Natural killer cell (primary cell): Measurements from ENCODE around the gene FAM228A. TPM values are rescaled to one million over a fixed set of nuclear protein-coding genes. Genes with fewer than 3 reads are reported as not detected.

Experiments used
- ATAC-seq, 3 donors: fragments of 150-1000 bp in 2 of 3; fragments of 200-7000 bp in 1 of 3; cut with Tn5 transposase; 1 replicate in 1 of 3; 2 replicates in 2 of 3; pipeline ENCODE4 v1.10.0; 2021; ENCODE audit warnings: mild to moderate bottlenecking in 2 of 3, moderate library complexity in 2 of 3
- DNase-seq, 2 donors: peaks; one replicate each; pipeline versions ENCODE4 v3.0.0 to v3.0.0-alpha.2; 2013 to 2021; ENCODE audit warnings: mixed read lengths in 1 of 2
- H3K27ac ChIP-seq: one replicate; pipeline ENCODE4 v1.5.1; 2013; ENCODE audit warnings: mild to moderate bottlenecking, low read length
- H3K27me3 ChIP-seq: one replicate; pipeline ENCODE4 v1.6.1; 2013; ENCODE audit warnings: low read length; ENCODE audit not compliant: control insufficient read depth, insufficient read depth
- H3K36me3 ChIP-seq: one replicate; pipeline ENCODE4 v1.6.1; 2013; ENCODE audit warnings: low read length; ENCODE audit not compliant: control insufficient read depth, insufficient read depth
- H3K4me1 ChIP-seq: one replicate; pipeline ENCODE4 v1.6.1; 2013; ENCODE audit warnings: low read length; ENCODE audit not compliant: control insufficient read depth, insufficient read depth
- H3K4me3 ChIP-seq: one replicate; pipeline ENCODE4 v1.5.1; 2013; ENCODE audit warnings: low read length
- H3K9me3 ChIP-seq: one replicate; pipeline ENCODE4 v1.6.1; 2013; ENCODE audit warnings: low read length; ENCODE audit not compliant: control insufficient read depth, insufficient read depth
- H3K27ac Mint-ChIP-seq, 2 donors: one replicate each; pipeline ENCODE4 v1.8.0; 2022; ENCODE audit warnings: mild to moderate bottlenecking in 2 of 2, mixed read lengths in 2 of 2, moderate library complexity in 1 of 2
- H3K27me3 Mint-ChIP-seq, 2 donors: one replicate each; pipeline ENCODE4 v1.8.0; 2022; ENCODE audit warnings: low read depth in 2 of 2, mixed read lengths in 2 of 2
- H3K36me3 Mint-ChIP-seq: one replicate; pipeline ENCODE4 v1.8.0; 2022; ENCODE audit warnings: mixed read lengths
- H3K4me1 Mint-ChIP-seq, 2 donors: one replicate each; pipeline ENCODE4 v1.8.0; 2022; ENCODE audit warnings: mixed read lengths in 2 of 2
- H3K4me3 Mint-ChIP-seq: one replicate; pipeline ENCODE4 v1.8.0; 2022; ENCODE audit warnings: mild to moderate bottlenecking, moderate library complexity, mixed read lengths
- H3K9me3 Mint-ChIP-seq, 2 donors: one replicate each; pipeline ENCODE4 v1.8.0; 2022; ENCODE audit warnings: mixed read lengths in 2 of 2
- CTCF ChIP-seq: fragments of 200-600 bp; IDR thresholded peaks from one replicate; pipeline ENCODE4 v1.8.0; 2022; ENCODE audit warnings: antibody characterized with exemption
- WGBS: methylation state at CpG from one replicate; pipeline ENCODE4 v1.1.7; 2013; ENCODE audit warnings: missing lambda C conversion rate; ENCODE audit not compliant: insufficient coverage; 5-methylcytosine and 5-hydroxymethylcytosine counted together
- intact Hi-C: fragments of 100-400 bp; cut with micrococcal nuclease; formaldehyde crosslinking; loops from one replicate; pipeline ENCODE4 v1.14.2; 2022
- total RNA-seq, 4 donors: library from RNA; stranded (reverse); fragments of 120-200 nt in 1 of 4; gene quantifications; one replicate each; pipeline versions ENCODE4 v1.2.3 to v1.2.4, GENCODE V29; 2013 to 2022

The FAM228A gene
- total RNA-seq, 3 donors from 2014 or later (not counting 1 experiment from before 2014, with no cell fraction given): 0.34 to 0.82 TPM; not detected in 1

GRCh38 chr2:24147364-24147763 is 27.5 kb upstream of the FAM228A start:
- no peak for TF ChIP-seq CTCF
- no peaks in the 10 kb centered on the region for H3K27me3 ChIP-seq
- Mint-ChIP-seq H3K27ac (no peak overlapping the region), H3K4me1 (no peaks in the 10 kb centered on the region), H3K9me3 (peaks cover 0 to 8% of the 10 kb centered on the region in 2 donors), H3K36me3 (peaks cover 29% of the 10 kb centered on the region), H3K4me3 (no peak overlapping the region), H3K27me3 (no peaks in the 10 kb centered on the region)
- H3K9me3 ChIP-seq: peaks cover 5% of the 10 kb centered on the region
- H3K36me3 ChIP-seq: no peaks in the 10 kb centered on the region
- intact Hi-C loops: no loop called here
- ATAC-seq (no peak), DNase-seq (no peak)
- H3K4me3 ChIP-seq: no peak overlapping the region
- no peaks in the 10 kb centered on the region for H3K4me1 ChIP-seq
- no peak overlapping the region for H3K27ac ChIP-seq

- intact Hi-C loops: no loop called here
Observed at GRCh38 chr2:24152413-24153197, 22.2 kb upstream of the FAM228A start.

GRCh38 chr2:24153478-24153877 is 21.4 kb upstream of the FAM228A start:
- Mint-ChIP-seq H3K27ac (no peak overlapping the region), H3K27me3 (no peaks in the 10 kb centered on the region), H3K9me3 (no peaks in the 10 kb centered on the region), H3K4me1 (no peaks in the 10 kb centered on the region), H3K4me3 (no peak overlapping the region), H3K36me3 (peaks cover 14% of the 10 kb centered on the region)
- TF ChIP-seq CTCF: no peak
- 100% methylated on average over 4 of the region's 4 CpGs for WGBS
- no peak for DNase-seq
- Histone ChIP-seq H3K4me3 (no peak overlapping the region), H3K9me3 (no peaks in the 10 kb centered on the region), H3K36me3 (peaks cover 3% of the 10 kb centered on the region), H3K27me3 (no peaks in the 10 kb centered on the region), H3K4me1 (no peaks in the 10 kb centered on the region), H3K27ac (no peak overlapping the region)
- ATAC-seq: no peak
- intact Hi-C loops: no loop called here

More at GRCh38 chr2:24152413-24153197, 22.2 kb upstream of the FAM228A start:
- peaks cover 3% of the 10 kb centered on the region for H3K36me3 ChIP-seq
- no peaks in the 10 kb centered on the region for H3K4me1 ChIP-seq
- Mint-ChIP-seq H3K27ac (no peak overlapping the region), H3K27me3 (no peaks in the 10 kb centered on the region), H3K9me3 (peaks cover 0 to 4% of the 10 kb centered on the region in 2 donors), H3K4me1 (no peaks in the 10 kb centered on the region), H3K4me3 (no peak overlapping the region), H3K36me3 (peaks cover 23% of the 10 kb centered on the region)
- no peak for TF ChIP-seq CTCF
- no peak for ATAC-seq
- no peak overlapping the region for H3K27ac ChIP-seq
- H3K4me3 ChIP-seq: no peak overlapping the region
- no peaks in the 10 kb centered on the region for H3K27me3 ChIP-seq
- no peak for DNase-seq
- peaks cover 5% of the 10 kb centered on the region for H3K9me3 ChIP-seq
- WGBS: 95% methylated on average over 5 of the region's 5 CpGs

GRCh38 chr2:24158131-24158530 is 16.7 kb upstream of the FAM228A start:
- Mint-ChIP-seq H3K36me3 (no peaks in the 10 kb centered on the region), H3K4me3 (no peak overlapping the region), H3K27me3 (no peaks in the 10 kb centered on the region), H3K9me3 (no peaks in the 10 kb centered on the region), H3K27ac (no peak overlapping the region), H3K4me1 (no peaks in the 10 kb centered on the region)
- no peak for TF ChIP-seq CTCF
- ATAC-seq (no peak), DNase-seq (no peak)
- Histone ChIP-seq H3K27me3 (no peaks in the 10 kb centered on the region), H3K9me3 (no peaks in the 10 kb centered on the region), H3K36me3 (no peaks in the 10 kb centered on the region), H3K4me3 (no peak overlapping the region), H3K4me1 (no peaks in the 10 kb centered on the region), H3K27ac (no peak overlapping the region)
- intact Hi-C loops: no loop called here
- WGBS: 96% methylated on average over 5 of the region's 5 CpGs
